A549 (cell line): Measurements from ENCODE around the gene GNB1.
A peak's percentile ranks its signal among the peaks of the same experiment; 100 is the strongest.

ENCODE experiments used
- HDAC2 ChIP-seq: fragments of 200-600 bp; sonication (generic); IDR thresholded peaks from 2 replicates; pipeline ENCODE4 v1.6.1; 2016
- HOXA7 ChIP-seq: fragments of 250-450 bp; sonication (Bioruptor Pico); IDR thresholded peaks from 2 replicates; pipeline ENCODE4 v1.5.0; 2020; ENCODE audit warnings: mild to moderate bottlenecking, moderate library complexity
- MYC ChIP-seq: IDR thresholded peaks from 2 replicates; pipeline ENCODE4 v1.6.1; 2012; ENCODE audit warnings: mild to moderate bottlenecking, inconsistent platforms, low read length, improper control_type of control experiment, borderline replicate concordance
- POLR2A ChIP-seq: IDR thresholded peaks from 2 replicates; pipeline ENCODE4 v1.6.1; 2012; ENCODE audit warnings: mild to moderate bottlenecking, low read length
- RCOR1 ChIP-seq: fragments of 150-350 bp; IDR thresholded peaks from 2 replicates; pipeline ENCODE4 v1.6.1; 2014; ENCODE audit warnings: antibody characterized with exemption, low read length, low read depth
- SMC3 ChIP-seq: fragments of >200 bp; sonication (Bioruptor Twin); formaldehyde crosslinking; IDR thresholded peaks from 3 replicates; pipeline ENCODE4 v1.6.1; 2018; ENCODE audit warnings: inconsistent platforms
- TF ChIP-seq, protein P1 (sequence below): fragments of >200 bp; sonication (Bioruptor Twin); formaldehyde crosslinking; IDR thresholded peaks from 3 replicates; pipeline ENCODE4 v1.5.1; 2016
- TF ChIP-seq, protein P2 (sequence below): fragments of 250-450 bp; sonication (Bioruptor Pico); IDR thresholded peaks from 2 replicates; pipeline ENCODE4 v1.5.0; 2021; ENCODE audit warnings: mild to moderate bottlenecking, moderate library complexity, borderline replicate concordance
- TF ChIP-seq, protein P3 (sequence below): fragments of 200-600 bp; sonication (generic); IDR thresholded peaks from 2 replicates; pipeline ENCODE4 v1.6.1; 2016; ENCODE audit warnings: antibody characterized with exemption, mild to moderate bottlenecking, moderate library complexity
- TF ChIP-seq, protein P4 (sequence below): fragments of 450-650 bp; IDR thresholded peaks from 2 replicates; pipeline ENCODE4 v1.6.1; 2014; ENCODE audit warnings: antibody characterized with exemption
- TF ChIP-seq, protein P5 (sequence below): IDR thresholded peaks from 2 replicates; pipeline ENCODE4 v1.6.1; 2012
- TF ChIP-seq, protein P6 (sequence below): fragments of 150-350 bp; IDR thresholded peaks from 2 replicates; pipeline ENCODE4 v1.6.1; 2014; ENCODE audit warnings: low read depth, mild to moderate bottlenecking, low read length
- TF ChIP-seq, protein P7 (sequence below): IDR thresholded peaks from 2 replicates; pipeline ENCODE4 v1.6.1; 2012
- TF ChIP-seq, protein P8 (sequence below): fragments of >200 bp; sonication (Bioruptor Twin); formaldehyde crosslinking; IDR thresholded peaks from 3 replicates; pipeline ENCODE4 v1.6.1; 2016

DNA sequence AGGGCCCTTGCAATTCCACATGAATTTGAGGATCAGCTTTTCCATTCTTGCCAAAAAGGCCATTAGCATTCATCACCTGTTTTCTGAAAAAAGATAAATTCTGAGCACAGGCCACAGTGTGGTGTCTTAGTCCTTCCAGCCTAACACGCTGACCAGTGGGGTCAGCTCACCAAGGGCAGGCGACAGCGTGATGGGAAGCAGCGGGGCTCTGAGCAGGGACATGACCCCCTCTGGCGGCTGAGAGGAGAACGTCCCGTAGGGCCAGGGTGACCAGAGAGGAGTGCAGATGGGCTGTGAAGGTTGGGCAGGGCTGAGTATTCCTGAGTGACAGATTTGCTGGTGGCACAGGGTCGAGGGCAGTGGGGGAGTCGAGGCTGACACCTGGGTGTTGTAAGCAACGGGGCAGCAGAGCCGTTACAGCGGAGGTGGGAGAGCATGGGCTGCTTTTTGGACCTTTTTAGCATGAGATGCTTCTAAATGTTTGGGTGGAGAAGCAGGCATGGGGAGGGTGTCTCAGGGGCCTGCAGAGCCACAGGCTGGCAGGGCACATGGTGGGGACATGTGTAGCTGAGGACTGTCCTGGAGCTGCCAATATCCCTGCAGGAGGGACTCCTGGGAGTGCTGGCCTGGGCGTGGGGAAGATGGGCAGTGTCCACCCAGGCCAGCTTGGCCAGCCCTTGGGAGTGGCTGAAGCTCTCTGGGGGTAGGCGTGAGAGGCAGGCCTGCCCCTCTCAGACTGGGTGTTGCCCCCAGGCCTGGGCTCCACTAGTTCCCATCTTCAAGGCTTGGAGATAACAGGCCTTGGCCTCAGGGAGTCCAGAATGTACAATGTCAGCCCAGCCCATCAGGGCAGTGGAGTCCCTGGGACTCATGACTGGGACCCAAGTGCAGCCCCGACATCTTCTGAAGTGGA is 15.6 kb upstream of the GNB1 start:
- TF ChIP-seq HDAC2 (no peak), SMC3 (peak; percentile 67), MYC (no peak), POLR2A (no peak), HOXA7 (CRISPR knock-in tag) (no peak), RCOR1 (no peak)
- TF ChIP-seq, protein P1, sequence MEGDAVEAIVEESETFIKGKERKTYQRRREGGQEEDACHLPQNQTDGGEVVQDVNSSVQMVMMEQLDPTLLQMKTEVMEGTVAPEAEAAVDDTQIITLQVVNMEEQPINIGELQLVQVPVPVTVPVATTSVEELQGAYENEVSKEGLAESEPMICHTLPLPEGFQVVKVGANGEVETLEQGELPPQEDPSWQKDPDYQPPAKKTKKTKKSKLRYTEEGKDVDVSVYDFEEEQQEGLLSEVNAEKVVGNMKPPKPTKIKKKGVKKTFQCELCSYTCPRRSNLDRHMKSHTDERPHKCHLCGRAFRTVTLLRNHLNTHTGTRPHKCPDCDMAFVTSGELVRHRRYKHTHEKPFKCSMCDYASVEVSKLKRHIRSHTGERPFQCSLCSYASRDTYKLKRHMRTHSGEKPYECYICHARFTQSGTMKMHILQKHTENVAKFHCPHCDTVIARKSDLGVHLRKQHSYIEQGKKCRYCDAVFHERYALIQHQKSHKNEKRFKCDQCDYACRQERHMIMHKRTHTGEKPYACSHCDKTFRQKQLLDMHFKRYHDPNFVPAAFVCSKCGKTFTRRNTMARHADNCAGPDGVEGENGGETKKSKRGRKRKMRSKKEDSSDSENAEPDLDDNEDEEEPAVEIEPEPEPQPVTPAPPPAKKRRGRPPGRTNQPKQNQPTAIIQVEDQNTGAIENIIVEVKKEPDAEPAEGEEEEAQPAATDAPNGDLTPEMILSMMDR = peak; percentile 69
- TF ChIP-seq, protein P2, sequence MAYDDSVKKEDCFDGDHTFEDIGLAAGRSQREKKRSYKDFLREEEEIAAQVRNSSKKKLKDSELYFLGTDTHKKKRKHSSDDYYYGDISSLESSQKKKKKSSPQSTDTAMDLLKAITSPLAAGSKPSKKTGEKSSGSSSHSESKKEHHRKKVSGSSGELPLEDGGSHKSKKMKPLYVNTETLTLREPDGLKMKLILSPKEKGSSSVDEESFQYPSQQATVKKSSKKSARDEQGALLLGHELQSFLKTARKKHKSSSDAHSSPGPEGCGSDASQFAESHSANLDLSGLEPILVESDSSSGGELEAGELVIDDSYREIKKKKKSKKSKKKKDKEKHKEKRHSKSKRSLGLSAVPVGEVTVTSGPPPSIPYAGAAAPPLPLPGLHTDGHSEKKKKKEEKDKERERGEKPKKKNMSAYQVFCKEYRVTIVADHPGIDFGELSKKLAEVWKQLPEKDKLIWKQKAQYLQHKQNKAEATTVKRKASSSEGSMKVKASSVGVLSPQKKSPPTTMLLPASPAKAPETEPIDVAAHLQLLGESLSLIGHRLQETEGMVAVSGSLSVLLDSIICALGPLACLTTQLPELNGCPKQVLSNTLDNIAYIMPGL (CRISPR knock-in tag) = no peak
- TF ChIP-seq, protein P3, sequence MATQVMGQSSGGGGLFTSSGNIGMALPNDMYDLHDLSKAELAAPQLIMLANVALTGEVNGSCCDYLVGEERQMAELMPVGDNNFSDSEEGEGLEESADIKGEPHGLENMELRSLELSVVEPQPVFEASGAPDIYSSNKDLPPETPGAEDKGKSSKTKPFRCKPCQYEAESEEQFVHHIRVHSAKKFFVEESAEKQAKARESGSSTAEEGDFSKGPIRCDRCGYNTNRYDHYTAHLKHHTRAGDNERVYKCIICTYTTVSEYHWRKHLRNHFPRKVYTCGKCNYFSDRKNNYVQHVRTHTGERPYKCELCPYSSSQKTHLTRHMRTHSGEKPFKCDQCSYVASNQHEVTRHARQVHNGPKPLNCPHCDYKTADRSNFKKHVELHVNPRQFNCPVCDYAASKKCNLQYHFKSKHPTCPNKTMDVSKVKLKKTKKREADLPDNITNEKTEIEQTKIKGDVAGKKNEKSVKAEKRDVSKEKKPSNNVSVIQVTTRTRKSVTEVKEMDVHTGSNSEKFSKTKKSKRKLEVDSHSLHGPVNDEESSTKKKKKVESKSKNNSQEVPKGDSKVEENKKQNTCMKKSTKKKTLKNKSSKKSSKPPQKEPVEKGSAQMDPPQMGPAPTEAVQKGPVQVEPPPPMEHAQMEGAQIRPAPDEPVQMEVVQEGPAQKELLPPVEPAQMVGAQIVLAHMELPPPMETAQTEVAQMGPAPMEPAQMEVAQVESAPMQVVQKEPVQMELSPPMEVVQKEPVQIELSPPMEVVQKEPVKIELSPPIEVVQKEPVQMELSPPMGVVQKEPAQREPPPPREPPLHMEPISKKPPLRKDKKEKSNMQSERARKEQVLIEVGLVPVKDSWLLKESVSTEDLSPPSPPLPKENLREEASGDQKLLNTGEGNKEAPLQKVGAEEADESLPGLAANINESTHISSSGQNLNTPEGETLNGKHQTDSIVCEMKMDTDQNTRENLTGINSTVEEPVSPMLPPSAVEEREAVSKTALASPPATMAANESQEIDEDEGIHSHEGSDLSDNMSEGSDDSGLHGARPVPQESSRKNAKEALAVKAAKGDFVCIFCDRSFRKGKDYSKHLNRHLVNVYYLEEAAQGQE = no peak
- TF ChIP-seq, protein P4, sequence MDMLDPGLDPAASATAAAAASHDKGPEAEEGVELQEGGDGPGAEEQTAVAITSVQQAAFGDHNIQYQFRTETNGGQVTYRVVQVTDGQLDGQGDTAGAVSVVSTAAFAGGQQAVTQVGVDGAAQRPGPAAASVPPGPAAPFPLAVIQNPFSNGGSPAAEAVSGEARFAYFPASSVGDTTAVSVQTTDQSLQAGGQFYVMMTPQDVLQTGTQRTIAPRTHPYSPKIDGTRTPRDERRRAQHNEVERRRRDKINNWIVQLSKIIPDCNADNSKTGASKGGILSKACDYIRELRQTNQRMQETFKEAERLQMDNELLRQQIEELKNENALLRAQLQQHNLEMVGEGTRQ = no peak
- TF ChIP-seq, protein P5, sequence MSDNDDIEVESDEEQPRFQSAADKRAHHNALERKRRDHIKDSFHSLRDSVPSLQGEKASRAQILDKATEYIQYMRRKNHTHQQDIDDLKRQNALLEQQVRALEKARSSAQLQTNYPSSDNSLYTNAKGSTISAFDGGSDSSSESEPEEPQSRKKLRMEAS = no peak; the same call in 1 of the 2 replicates
- TF ChIP-seq, protein P6, sequence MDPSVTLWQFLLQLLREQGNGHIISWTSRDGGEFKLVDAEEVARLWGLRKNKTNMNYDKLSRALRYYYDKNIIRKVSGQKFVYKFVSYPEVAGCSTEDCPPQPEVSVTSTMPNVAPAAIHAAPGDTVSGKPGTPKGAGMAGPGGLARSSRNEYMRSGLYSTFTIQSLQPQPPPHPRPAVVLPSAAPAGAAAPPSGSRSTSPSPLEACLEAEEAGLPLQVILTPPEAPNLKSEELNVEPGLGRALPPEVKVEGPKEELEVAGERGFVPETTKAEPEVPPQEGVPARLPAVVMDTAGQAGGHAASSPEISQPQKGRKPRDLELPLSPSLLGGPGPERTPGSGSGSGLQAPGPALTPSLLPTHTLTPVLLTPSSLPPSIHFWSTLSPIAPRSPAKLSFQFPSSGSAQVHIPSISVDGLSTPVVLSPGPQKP = no peak
- TF ChIP-seq, protein P7, sequence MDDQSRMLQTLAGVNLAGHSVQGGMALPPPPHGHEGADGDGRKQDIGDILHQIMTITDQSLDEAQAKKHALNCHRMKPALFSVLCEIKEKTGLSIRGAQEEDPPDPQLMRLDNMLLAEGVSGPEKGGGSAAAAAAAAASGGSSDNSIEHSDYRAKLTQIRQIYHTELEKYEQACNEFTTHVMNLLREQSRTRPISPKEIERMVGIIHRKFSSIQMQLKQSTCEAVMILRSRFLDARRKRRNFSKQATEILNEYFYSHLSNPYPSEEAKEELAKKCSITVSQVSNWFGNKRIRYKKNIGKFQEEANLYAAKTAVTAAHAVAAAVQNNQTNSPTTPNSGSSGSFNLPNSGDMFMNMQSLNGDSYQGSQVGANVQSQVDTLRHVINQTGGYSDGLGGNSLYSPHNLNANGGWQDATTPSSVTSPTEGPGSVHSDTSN = no peak
- TF ChIP-seq, protein P8, sequence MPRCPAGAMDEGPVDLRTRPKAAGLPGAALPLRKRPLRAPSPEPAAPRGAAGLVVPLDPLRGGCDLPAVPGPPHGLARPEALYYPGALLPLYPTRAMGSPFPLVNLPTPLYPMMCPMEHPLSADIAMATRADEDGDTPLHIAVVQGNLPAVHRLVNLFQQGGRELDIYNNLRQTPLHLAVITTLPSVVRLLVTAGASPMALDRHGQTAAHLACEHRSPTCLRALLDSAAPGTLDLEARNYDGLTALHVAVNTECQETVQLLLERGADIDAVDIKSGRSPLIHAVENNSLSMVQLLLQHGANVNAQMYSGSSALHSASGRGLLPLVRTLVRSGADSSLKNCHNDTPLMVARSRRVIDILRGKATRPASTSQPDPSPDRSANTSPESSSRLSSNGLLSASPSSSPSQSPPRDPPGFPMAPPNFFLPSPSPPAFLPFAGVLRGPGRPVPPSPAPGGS = no peak
